ENCODE measurements around the gene TDRD10.

- TF ChIP-seq CTCF (IDR thresholded peaks at IDR 0.05) (no peak), POLR2A (IDR thresholded peaks at IDR 0.05) (no peak), POLR2AphosphoS5 (IDR thresholded peaks at IDR 0.05) (no peak)
Observed at GRCh38 chr1:154549202-154549770, 47.3 kb downstream of the TDRD10 start.
